Measurements from ENCODE around the gene DTYMK. TPM values are rescaled to one million over a fixed set of nuclear protein-coding genes. Genes with fewer than 3 reads are reported as not detected.
A peak's percentile ranks its signal among the peaks of the same experiment; 100 is the strongest.

Gene DTYMK
- total RNA-seq, 3 donors from 2014 or later (not counting 1 experiment from before 2014, with no cell fraction given): 15.4 to 17.5 (median 15.6) TPM

DNA sequence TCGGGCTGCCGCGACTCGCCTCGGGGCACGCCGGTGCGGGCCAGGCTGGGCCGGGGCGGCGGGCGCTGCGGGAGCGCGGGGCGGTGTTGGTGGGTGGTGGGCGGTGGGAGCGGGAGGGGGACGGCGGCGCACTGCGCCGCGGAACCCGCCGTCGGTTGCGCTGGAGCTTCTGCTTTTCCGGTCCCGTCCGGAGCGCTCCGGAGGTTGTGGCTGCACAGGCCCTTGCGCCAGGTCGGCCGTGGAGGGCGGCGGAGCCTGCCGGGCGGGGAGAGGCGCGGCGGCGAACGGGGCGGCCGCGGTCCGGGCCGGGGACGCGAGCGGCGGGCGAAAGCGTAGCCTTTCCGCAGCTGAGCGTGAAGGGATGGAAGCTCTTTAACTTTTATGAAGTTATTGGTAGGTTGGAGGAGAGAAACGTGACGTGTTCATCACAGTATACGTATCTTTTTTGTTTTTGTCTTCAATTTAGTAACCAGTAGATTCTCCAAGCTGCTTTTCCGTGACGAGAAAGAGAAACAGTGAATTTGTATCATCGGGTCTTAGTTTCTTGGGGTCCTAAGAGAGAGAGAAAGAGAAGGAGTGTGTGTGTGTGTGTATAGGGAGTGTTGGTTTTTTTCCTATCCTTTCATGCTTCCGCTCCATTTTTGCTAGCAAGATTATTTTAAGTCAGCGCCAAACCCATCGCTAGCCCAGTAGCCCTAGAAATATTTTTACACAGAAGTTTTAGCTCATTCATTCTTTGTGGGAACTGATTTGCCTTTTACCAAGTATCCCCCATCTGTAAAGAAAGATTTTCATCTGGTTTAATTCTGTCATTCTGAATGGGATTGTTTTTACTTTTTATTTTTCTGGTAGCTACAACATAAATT is 48.6 kb downstream of the DTYMK start:
- peak overlapping the region; percentile 97 for H3K4me3 ChIP-seq (ENCODE audit: low read length)
- H3K9me3 Mint-ChIP-seq: no peaks in the 10 kb centered on the region
- WGBS (ENCODE audit: insufficient coverage): under 1% methylated on average over 67 of the region's 67 CpGs
- no peaks in the 10 kb centered on the region for H3K9me3 ChIP-seq (ENCODE audit: control insufficient read depth, insufficient read depth, low read length)
- intact Hi-C loops (cut with micrococcal nuclease): loop anchor here (2.0 to 5.0 kb wide), 3 partner anchors 21 to 321 kb away; partner anchors contain the start of genes HDLBP, SEPTIN2 and STK25
- TF ChIP-seq CTCF (IDR thresholded peaks at IDR 0.05): no peak
- ATAC-seq (peak; percentile 16 to 43 (median 27)), DNase-seq (peak in 1 of 2 donors; percentile 51)
- peak overlapping the region; percentile 97 for H3K27ac ChIP-seq (ENCODE audit: low read length)
- H3K4me1 Mint-ChIP-seq: peaks cover 50 to 57% of the 10 kb centered on the region in 2 donors
- H3K36me3 Mint-ChIP-seq: no peaks in the 10 kb centered on the region
- H3K27ac Mint-ChIP-seq: peak overlapping the region; percentile 81 to 91
- peak overlapping the region; percentile 93 for H3K4me3 Mint-ChIP-seq
- peaks cover 7% of the 10 kb centered on the region for H3K36me3 ChIP-seq (ENCODE audit: control insufficient read depth, insufficient read depth, low read length)
- H3K4me1 ChIP-seq (ENCODE audit: control insufficient read depth, insufficient read depth, low read length): peaks cover 35% of the 10 kb centered on the region
- H3K27me3 ChIP-seq (ENCODE audit: control insufficient read depth, insufficient read depth, low read length): no peaks in the 10 kb centered on the region
- H3K27me3 Mint-ChIP-seq (ENCODE audit: low read depth in 2 of 2): no peaks in the 10 kb centered on the region

DNA sequence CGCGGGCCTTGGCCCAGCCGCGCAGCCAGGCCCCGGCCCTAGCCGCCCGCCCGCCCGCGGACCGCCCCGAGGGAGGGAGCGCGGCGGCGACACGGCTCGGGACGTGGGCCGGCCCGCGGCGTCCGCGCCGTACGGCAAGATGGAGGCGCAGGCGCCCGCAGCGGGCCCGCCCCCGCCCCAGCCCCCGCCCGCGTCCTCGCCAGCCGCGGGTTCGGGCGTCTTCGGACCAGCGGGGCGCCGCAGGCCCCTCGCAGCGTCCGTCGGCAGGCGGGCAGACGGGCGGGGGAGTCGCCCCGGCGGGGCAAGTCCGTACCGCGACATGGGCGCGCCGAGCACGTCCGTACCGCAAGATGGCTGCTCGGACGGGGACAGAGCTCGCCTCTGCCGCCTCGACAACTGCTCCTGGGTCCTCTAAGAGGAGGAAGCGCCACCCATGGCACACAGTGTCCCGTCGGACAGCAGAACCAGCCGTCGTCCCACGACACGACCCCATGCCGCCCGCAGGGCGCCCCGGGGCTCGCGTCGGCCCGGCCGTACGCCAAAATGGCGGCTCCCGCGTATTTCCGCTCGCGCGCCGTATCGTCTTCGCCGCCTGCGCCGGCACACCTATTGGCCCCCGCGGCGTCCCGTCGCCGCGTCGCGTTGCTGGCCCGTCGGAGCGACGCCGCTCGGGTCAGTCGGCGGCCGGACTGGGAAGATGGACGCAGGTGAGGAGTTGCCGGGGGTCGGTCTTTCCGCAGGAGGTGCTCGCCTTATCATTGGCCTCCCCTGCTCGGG is 49.4 kb downstream of the DTYMK start, which contains the start of the genes ATG4B and THAP4:
ATG4B (plus strand) TSS at position 676 of the 777 bp plus-strand sequence; CDS start at position 698, 22 bp downstream.
THAP4 (minus strand) TSS at position 141 of the 777 bp plus-strand sequence. CDS start 141 bp downstream, outside the sequence.
- Histone ChIP-seq H3K9me3 (ENCODE audit: control insufficient read depth, insufficient read depth, low read length) (no peaks in the 10 kb centered on the region), H3K4me1 (ENCODE audit: control insufficient read depth, insufficient read depth, low read length) (peaks cover 35% of the 10 kb centered on the region), H3K4me3 (ENCODE audit: low read length) (peak within 1 kb of the TSS; percentile 97), H3K27ac (ENCODE audit: low read length) (peak within 1 kb of the TSS; percentile 97), H3K27me3 (ENCODE audit: control insufficient read depth, insufficient read depth, low read length) (no peaks in the 10 kb centered on the region), H3K36me3 (ENCODE audit: control insufficient read depth, insufficient read depth, low read length) (peaks cover 15% of the 10 kb centered on the region)
- Mint-ChIP-seq H3K27me3 (ENCODE audit: low read depth in 2 of 2) (no peaks in the 10 kb centered on the region), H3K27ac (peak within 1 kb of the TSS; percentile 81 to 91), H3K4me3 (peak within 1 kb of the TSS; percentile 93), H3K4me1 (peaks cover 48 to 51% of the 10 kb centered on the region in 2 donors), H3K36me3 (no peaks in the 10 kb centered on the region), H3K9me3 (no peaks in the 10 kb centered on the region)
- under 1% methylated on average over 123 of the region's 123 CpGs for WGBS (ENCODE audit: insufficient coverage)
- peak; percentile 79 to 88 for DNase-seq
- intact Hi-C loops (cut with micrococcal nuclease): loop anchor here (2.0 to 5.0 kb wide), 3 partner anchors 20 to 320 kb away; partner anchors contain the start of genes HDLBP, SEPTIN2 and STK25
- peak; percentile 73 to 86 (median 80) for ATAC-seq
- TF ChIP-seq CTCF (IDR thresholded peaks at IDR 0.05): no peak

GRCh38 chr2:241636182-241637017 is 50.2 kb downstream of the DTYMK start:
- Mint-ChIP-seq H3K4me1 (peaks cover 40 to 43% of the 10 kb centered on the region in 2 donors), H3K27ac (peak overlapping the region; percentile 68 to 76), H3K36me3 (no peaks in the 10 kb centered on the region), H3K9me3 (no peaks in the 10 kb centered on the region), H3K4me3 (peak overlapping the region; percentile 87), H3K27me3 (ENCODE audit: low read depth in 2 of 2) (no peaks in the 10 kb centered on the region)
- Histone ChIP-seq H3K9me3 (ENCODE audit: control insufficient read depth, insufficient read depth, low read length) (no peaks in the 10 kb centered on the region), H3K4me3 (ENCODE audit: low read length) (peak overlapping the region; percentile 31), H3K36me3 (ENCODE audit: control insufficient read depth, insufficient read depth, low read length) (peaks cover 16% of the 10 kb centered on the region), H3K4me1 (ENCODE audit: control insufficient read depth, insufficient read depth, low read length) (peaks cover 30% of the 10 kb centered on the region), H3K27me3 (ENCODE audit: control insufficient read depth, insufficient read depth, low read length) (no peaks in the 10 kb centered on the region), H3K27ac (ENCODE audit: low read length) (peak overlapping the region; percentile 28)
- TF ChIP-seq CTCF (IDR thresholded peaks at IDR 0.05): no peak
- DNase-seq (peak; percentile 27 to 49), ATAC-seq (peak; percentile 36 to 51 (median 40))
- intact Hi-C loops (cut with micrococcal nuclease): loop anchor here (2.0 to 5.0 kb wide), 3 partner anchors 20 to 319 kb away; partner anchors contain the start of genes HDLBP, SEPTIN2 and STK25
- under 1% methylated on average over 97 of the region's 97 CpGs for WGBS (ENCODE audit: insufficient coverage)

All from natural killer cell (primary cell).